Measurements from ENCODE around the gene ATP11C. TPM values are rescaled to one million over a fixed set of nuclear protein-coding genes. Genes with fewer than 3 reads are reported as not detected.

Gene ATP11C
- total RNA-seq = 16.9 and 20.9 TPM in 2 replicates

GRCh38 chrX:139932901-139933796, at the start of gene ATP11C:
Gene ATP11C, minus strand, starts transcription at chrX:139933053. Its CDS starts 1,011 bp downstream, at chrX:139932042.

GRCh38 chrX:139965421-139965820, 32.6 kb upstream of the ATP11C start, which contains the start of gene CXorf66:
Gene CXorf66, minus strand, starts transcription at chrX:139965521. Its CDS starts 25 bp downstream, at chrX:139965496.

GRCh38 chrX:139708067-139708466, 224.8 kb downstream of the ATP11C start, which contains the start of gene MCF2:
Gene MCF2, minus strand, starts transcription at chrX:139708167. Its CDS starts 56,423 bp downstream, at chrX:139651744.

Other genes with a start within 250 kb of the ATP11C start
- gene MCF2, start 224.9 kb downstream of the ATP11C start, total RNA-seq = 0.08 and 3.0 TPM in 2 replicates
- gene CXorf66, start 32.5 kb upstream of the ATP11C start, total RNA-seq = not detected in 2 replicates

All from hair follicular keratinocyte (primary cell).